GM12864 (cell line): ENCODE measurements around the gene LYPD5.

Source experiments
- DNase-seq: peaks from one replicate; pipeline ENCODE4 v3.0.0-alpha.2; 2011; ENCODE audit warnings: low read depth
- H3K4me3 ChIP-seq: 2 replicates; pipeline ENCODE4 v1.5.1; 2011; ENCODE audit warnings: mild to moderate bottlenecking, low read depth, low read length, control low read depth
- TF ChIP-seq, protein P1 (sequence below): IDR thresholded peaks from 2 replicates; pipeline ENCODE4 v1.5.1; 2011; ENCODE audit warnings: low read depth, mild to moderate bottlenecking, moderate library complexity, low read length, control low read depth, inconsistent platforms; ENCODE audit errors: missing control alignments

The LYPD5 gene, protein sequence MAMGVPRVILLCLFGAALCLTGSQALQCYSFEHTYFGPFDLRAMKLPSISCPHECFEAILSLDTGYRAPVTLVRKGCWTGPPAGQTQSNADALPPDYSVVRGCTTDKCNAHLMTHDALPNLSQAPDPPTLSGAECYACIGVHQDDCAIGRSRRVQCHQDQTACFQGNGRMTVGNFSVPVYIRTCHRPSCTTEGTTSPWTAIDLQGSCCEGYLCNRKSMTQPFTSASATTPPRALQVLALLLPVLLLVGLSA

DNA sequence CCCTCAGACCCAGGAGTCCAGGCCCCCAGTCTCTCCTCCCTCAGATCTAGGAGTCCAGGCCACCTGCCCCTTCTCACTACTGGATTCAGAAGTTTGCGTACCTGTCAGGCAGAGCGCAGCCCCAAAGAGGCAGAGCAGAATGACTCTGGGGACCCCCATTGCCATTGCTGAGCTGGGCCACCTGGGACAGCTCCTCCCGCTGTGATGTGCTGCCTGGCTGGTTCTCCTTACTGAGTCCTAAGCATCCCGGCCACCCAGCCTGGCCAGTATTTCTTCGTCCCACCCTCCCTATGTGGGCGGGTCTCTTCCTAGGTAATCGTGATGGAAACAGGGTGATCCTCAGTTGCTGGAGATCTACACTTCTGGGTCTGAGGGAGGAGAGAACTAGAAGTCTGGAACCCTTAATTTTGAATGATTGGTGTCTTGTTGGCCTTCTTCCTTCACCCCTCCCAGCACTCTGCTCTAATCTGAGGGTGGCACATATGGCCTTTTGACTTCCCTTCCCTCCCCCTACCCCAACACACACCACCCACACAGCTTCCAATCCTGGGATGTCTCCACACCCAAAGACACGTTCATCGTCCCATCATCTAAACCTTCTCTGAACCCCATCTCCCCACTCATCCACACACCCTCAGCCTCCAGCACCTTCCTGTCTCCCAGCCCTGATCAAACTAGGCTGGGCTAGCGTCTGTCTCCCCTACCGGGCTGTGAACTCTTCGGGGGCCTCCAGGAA lies at the start of gene LYPD5:
Gene LYPD5, minus strand, starts transcription at position 232 of the 736 bp plus-strand sequence. Its CDS starts 67 bp downstream, at position 165.
- TF ChIP-seq, protein P1, sequence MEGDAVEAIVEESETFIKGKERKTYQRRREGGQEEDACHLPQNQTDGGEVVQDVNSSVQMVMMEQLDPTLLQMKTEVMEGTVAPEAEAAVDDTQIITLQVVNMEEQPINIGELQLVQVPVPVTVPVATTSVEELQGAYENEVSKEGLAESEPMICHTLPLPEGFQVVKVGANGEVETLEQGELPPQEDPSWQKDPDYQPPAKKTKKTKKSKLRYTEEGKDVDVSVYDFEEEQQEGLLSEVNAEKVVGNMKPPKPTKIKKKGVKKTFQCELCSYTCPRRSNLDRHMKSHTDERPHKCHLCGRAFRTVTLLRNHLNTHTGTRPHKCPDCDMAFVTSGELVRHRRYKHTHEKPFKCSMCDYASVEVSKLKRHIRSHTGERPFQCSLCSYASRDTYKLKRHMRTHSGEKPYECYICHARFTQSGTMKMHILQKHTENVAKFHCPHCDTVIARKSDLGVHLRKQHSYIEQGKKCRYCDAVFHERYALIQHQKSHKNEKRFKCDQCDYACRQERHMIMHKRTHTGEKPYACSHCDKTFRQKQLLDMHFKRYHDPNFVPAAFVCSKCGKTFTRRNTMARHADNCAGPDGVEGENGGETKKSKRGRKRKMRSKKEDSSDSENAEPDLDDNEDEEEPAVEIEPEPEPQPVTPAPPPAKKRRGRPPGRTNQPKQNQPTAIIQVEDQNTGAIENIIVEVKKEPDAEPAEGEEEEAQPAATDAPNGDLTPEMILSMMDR = no peak
- no peak for DNase-seq

DNA sequence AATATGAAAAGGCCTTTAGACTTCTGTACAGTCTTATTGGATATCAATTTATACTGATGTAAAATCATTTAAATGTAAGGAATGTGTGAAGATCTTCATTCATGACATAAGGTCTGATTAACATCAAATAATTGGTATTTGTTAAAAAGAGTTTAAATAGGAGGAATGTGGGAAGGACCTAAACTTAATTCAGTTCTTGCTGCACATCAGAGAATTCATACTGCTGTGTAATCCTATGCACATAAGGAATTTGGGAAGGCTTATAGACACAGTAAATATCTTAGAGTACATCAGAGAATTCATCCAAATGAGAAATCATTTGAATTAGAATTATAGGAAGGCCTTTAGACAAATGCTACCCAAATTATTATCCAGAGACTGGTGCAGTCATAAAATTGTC lies 46.6 kb upstream of the LYPD5 start:
- no peak overlapping the region for H3K4me3 ChIP-seq
- DNase-seq = no peak
- TF ChIP-seq, protein P1 = no peak

More for the DNA sequence above, at the start of gene LYPD5:
- no peak within 1 kb of the TSS for H3K4me3 ChIP-seq

DNA sequence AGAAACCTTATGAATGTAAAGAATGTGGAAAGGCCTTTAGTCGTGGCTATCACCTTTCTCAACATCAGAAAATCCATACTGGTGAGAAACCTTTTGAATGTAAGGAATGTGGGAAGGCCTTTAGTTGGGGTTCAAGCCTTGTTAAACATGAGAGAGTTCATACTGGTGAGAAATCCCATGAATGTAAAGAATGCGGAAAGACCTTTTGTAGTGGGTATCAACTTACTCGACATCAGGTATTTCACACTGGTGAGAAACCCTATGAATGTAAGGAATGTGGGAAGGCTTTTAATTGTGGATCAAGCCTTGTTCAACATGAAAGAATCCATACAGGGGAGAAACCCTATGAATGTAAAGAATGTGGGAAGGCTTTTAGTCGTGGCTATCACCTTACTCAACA lies 45.6 kb upstream of the LYPD5 start:
- TF ChIP-seq, protein P1 = no peak
- no peak for DNase-seq
- no peak overlapping the region for H3K4me3 ChIP-seq

DNA sequence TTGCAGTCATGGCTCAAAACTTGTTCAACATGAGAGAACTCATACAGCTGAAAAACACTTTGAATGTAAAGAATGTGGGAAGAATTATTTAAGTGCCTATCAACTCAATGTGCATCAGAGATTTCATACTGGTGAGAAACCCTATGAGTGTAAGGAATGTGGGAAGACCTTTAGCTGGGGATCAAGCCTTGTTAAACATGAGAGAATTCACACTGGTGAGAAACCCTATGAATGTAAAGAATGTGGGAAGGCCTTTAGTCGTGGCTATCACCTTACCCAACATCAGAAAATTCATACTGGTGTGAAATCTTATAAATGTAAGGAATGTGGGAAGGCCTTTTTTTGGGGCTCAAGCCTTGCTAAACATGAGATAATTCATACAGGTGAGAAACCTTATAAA lies 45.0 kb upstream of the LYPD5 start:
- DNase-seq = no peak
- no peak overlapping the region for H3K4me3 ChIP-seq
- TF ChIP-seq, protein P1 = no peak

DNA sequence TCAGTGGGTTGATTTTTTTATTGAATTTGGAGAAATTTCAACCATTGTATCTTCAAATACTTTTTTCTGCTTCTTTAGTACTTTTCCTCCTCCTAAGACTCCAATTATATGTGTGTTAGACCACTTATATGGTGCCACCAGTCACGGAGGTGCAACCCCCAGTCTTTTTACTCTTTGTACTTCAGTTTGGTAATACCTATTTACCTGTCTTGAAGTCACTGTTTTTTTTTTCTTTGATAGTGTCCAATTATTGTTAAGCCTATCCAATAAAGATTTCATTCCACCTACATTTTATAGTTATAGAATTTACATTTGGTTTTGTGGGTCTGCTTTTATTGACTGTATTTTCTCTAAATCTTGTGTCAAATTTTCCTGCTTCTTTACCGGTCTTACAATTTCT lies 39.8 kb upstream of the LYPD5 start:
- DNase-seq = no peak
- H3K4me3 ChIP-seq = no peak overlapping the region
- TF ChIP-seq, protein P1 = no peak

DNA sequence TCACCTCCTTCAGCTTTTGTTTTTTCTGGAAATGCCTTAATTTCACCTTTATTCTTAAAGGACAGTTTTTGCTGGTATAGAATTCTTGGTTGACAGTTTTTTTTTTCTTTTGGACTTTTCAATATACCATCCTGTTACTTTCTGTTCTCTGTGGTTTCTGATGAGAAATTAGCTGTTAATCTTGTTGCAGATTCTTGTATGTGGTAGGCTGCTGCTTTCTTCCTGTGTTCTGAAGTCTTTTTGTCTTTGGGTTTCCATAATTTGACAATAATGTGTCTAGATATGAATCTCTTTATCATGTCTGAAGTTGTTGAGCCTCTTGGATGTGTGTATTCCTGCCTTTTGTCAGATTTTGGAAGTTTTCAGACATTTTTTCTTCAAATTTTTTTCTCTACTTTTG lies 36.9 kb upstream of the LYPD5 start:
- no peak overlapping the region for H3K4me3 ChIP-seq

More for the DNA sequence above, 36.9 kb upstream of the LYPD5 start:
- no peak for DNase-seq
- TF ChIP-seq, protein P1 = no peak
